H9 (cell line): ENCODE measurements around the gene MOGAT2. TPM values are rescaled to one million over a fixed set of nuclear protein-coding genes. Genes with fewer than 3 reads are reported as not detected.

ENCODE experiments used
- DNase-seq: peaks from one replicate; pipeline ENCODE4 v3.0.0-alpha.2; 2017
- H2AFZ ChIP-seq: one replicate; pipeline ENCODE4 v1.6.1; 2013; ENCODE audit warnings: mild to moderate bottlenecking, low read length, control low read depth, moderate library complexity
- H2AK5ac ChIP-seq: 2 replicates; pipeline ENCODE4 v1.6.1; 2013; ENCODE audit warnings: low read length, control low read depth, mixed read lengths; ENCODE audit not compliant: insufficient read length
- H2BK120ac ChIP-seq: one replicate; pipeline ENCODE4 v1.6.1; 2013; ENCODE audit warnings: low read depth, mild to moderate bottlenecking, low read length, control low read depth, inconsistent platforms; ENCODE audit not compliant: poor library complexity, severe bottlenecking
- H2BK12ac ChIP-seq: 2 replicates; pipeline ENCODE4 v1.6.1; 2013; ENCODE audit warnings: low read length, control low read depth, mixed read lengths, low read depth; ENCODE audit not compliant: insufficient read length
- H2BK15ac ChIP-seq: 2 replicates; pipeline ENCODE4 v1.6.1; 2013; ENCODE audit warnings: low read depth, low read length, control low read depth
- H2BK20ac ChIP-seq: one replicate; pipeline ENCODE4 v1.6.1; 2013; ENCODE audit warnings: low read depth, mild to moderate bottlenecking, low read length, control low read depth, inconsistent platforms; ENCODE audit not compliant: poor library complexity, severe bottlenecking
- H2BK5ac ChIP-seq: 2 replicates; pipeline ENCODE4 v1.6.1; 2013; ENCODE audit warnings: low read length, control low read depth, mixed read lengths; ENCODE audit not compliant: insufficient read length
- H3K14ac ChIP-seq: 2 replicates; pipeline ENCODE4 v1.6.1; 2013; ENCODE audit warnings: low read length, control low read depth; ENCODE audit not compliant: insufficient read depth
- H3K18ac ChIP-seq: 2 replicates; pipeline ENCODE4 v1.6.1; 2013; ENCODE audit warnings: low read depth, mild to moderate bottlenecking, mixed read lengths, low read length, control low read depth; ENCODE audit not compliant: insufficient read length
- H3K23ac ChIP-seq: 2 replicates; pipeline ENCODE4 v1.6.1; 2013; ENCODE audit warnings: low read length, control low read depth, mixed read lengths, low read depth; ENCODE audit not compliant: insufficient read length
- H3K23me2 ChIP-seq: 2 replicates; pipeline ENCODE4 v1.6.1; 2013; ENCODE audit warnings: low read depth, mild to moderate bottlenecking, mixed read lengths, low read length, control low read depth; ENCODE audit not compliant: insufficient read length, poor library complexity, severe bottlenecking
- H3K27ac ChIP-seq: 2 replicates; pipeline ENCODE4 v1.5.1; 2013; ENCODE audit warnings: low read length, control low read depth, mixed read lengths, low read depth; ENCODE audit not compliant: insufficient read length
- H3K27me3 ChIP-seq: 2 replicates; pipeline ENCODE4 v1.6.1; 2013; ENCODE audit warnings: low read length, control low read depth, inconsistent platforms; ENCODE audit not compliant: insufficient read depth
- H3K4ac ChIP-seq: 2 replicates; pipeline ENCODE4 v1.6.1; 2013; ENCODE audit warnings: low read depth, mild to moderate bottlenecking, control low read depth, inconsistent platforms, low read length, moderate library complexity
- H3K4me1 ChIP-seq: 2 replicates; pipeline ENCODE4 v1.6.1; 2013; ENCODE audit warnings: low read length, control low read depth, inconsistent platforms; ENCODE audit not compliant: insufficient read depth
- H3K4me2 ChIP-seq: 2 replicates; pipeline ENCODE4 v1.6.1; 2013; ENCODE audit warnings: low read length, control low read depth, mixed read lengths; ENCODE audit not compliant: insufficient read length, insufficient read depth
- H3K56ac ChIP-seq: 2 replicates; pipeline ENCODE4 v1.6.1; 2013; ENCODE audit warnings: low read depth, mild to moderate bottlenecking, mixed read lengths, low read length, control low read depth; ENCODE audit not compliant: insufficient read length
- H3K79me1 ChIP-seq: 2 replicates; pipeline ENCODE4 v1.6.1; 2013; ENCODE audit warnings: low read depth, mild to moderate bottlenecking, moderate library complexity, low read length, control low read depth, inconsistent platforms; ENCODE audit not compliant: insufficient read depth, poor library complexity, severe bottlenecking
- H3K79me2 ChIP-seq: 2 replicates; pipeline ENCODE4 v1.6.1; 2013; ENCODE audit warnings: low read length, control low read depth, inconsistent platforms; ENCODE audit not compliant: insufficient read depth
- H3K9ac ChIP-seq: 2 replicates; pipeline ENCODE4 v1.6.1; 2013; ENCODE audit warnings: low read length, control low read depth, mixed read lengths; ENCODE audit not compliant: insufficient read length; ENCODE audit errors: extremely low read depth
- H3K9me3 ChIP-seq: one replicate; pipeline ENCODE4 v1.6.1; 2013; ENCODE audit warnings: low read depth, low read length, inconsistent platforms; ENCODE audit not compliant: control insufficient read depth
- H3T11ph ChIP-seq: one replicate; pipeline ENCODE4 v1.6.1; 2013; ENCODE audit warnings: mild to moderate bottlenecking, low read length, control low read depth, inconsistent platforms
- H4K20me1 ChIP-seq: one replicate; pipeline ENCODE4 v1.6.1; 2013; ENCODE audit not compliant: control insufficient read depth, insufficient read length, insufficient read depth
- H4K5ac ChIP-seq: 2 replicates; pipeline ENCODE4 v1.6.1; 2013; ENCODE audit warnings: low read depth, mild to moderate bottlenecking, mixed read lengths, low read length, control low read depth; ENCODE audit not compliant: insufficient read length
- H4K8ac ChIP-seq: replicated peaks from 2 replicates; pipeline ENCODE4 v1.6.1; 2013; ENCODE audit warnings: low read length, control low read depth, mixed read lengths, low read depth; ENCODE audit not compliant: insufficient read length
- H4K91ac ChIP-seq: 2 replicates; pipeline ENCODE4 v1.6.1; 2013; ENCODE audit warnings: low read depth, mild to moderate bottlenecking, moderate library complexity, mixed read lengths, low read length, control low read depth; ENCODE audit not compliant: insufficient read length
- H3K27ac Mint-ChIP-seq, 3 experiments: 2 replicates in 2 of 3; 3 replicates in 1 of 3; pipeline ENCODE4 v1.8.0; 2020 to 2021; ENCODE audit warnings: mixed read lengths in 3 of 3, mild to moderate bottlenecking in 1 of 3, moderate library complexity in 1 of 3
- H3K27me3 Mint-ChIP-seq: 2 replicates; pipeline ENCODE4 v1.8.0; 2021; ENCODE audit warnings: low read depth, mild to moderate bottlenecking, moderate library complexity, mixed read lengths
- H3K36me3 Mint-ChIP-seq, 3 experiments: 2 replicates in 2 of 3; 3 replicates in 1 of 3; pipeline ENCODE4 v1.8.0; 2020 to 2021; ENCODE audit warnings: low read depth in 3 of 3, mixed read lengths in 3 of 3; ENCODE audit not compliant: insufficient read depth in 1 of 3
- H3K4me1 Mint-ChIP-seq, 2 experiments: 2 replicates each; pipeline ENCODE4 v1.8.0; 2020; ENCODE audit warnings: mixed read lengths in 2 of 2
- H3K4me3 Mint-ChIP-seq, 2 experiments: 2 replicates in 1 of 2; 3 replicates in 1 of 2; pipeline ENCODE4 v1.8.0; 2020 to 2021; ENCODE audit warnings: mild to moderate bottlenecking in 2 of 2, mixed read lengths in 2 of 2, moderate library complexity in 1 of 2
- H3K9me3 Mint-ChIP-seq, 2 experiments: 2 replicates in 1 of 2; 3 replicates in 1 of 2; pipeline ENCODE4 v1.8.0; 2020; ENCODE audit warnings: mild to moderate bottlenecking in 2 of 2, mixed read lengths in 2 of 2, moderate library complexity in 1 of 2
- CTCF ChIP-seq: fragments of 200-600 bp; sonication (generic); conservative IDR thresholded peaks from 3 replicates; pipeline ENCODE4 v1.8.0; 2021; ENCODE audit warnings: antibody characterized with exemption, mild to moderate bottlenecking
- WGBS: extraction: QIAGEN DNeasy Blood & Tissue Kit; methylation state at CpG from one replicate; pipeline ENCODE4 v1.1.7; 2013; ENCODE audit warnings: missing lambda C conversion rate, low lambda C conversion rate, mixed read lengths; ENCODE audit not compliant: insufficient read length; ENCODE audit errors: extremely low coverage; 5-methylcytosine and 5-hydroxymethylcytosine counted together
- total RNA-seq: library from RNA; stranded (reverse); gene quantifications from 2 replicates; pipeline ENCODE4 v1.2.1, GENCODE V29; 2021

MOGAT2 gene
- total RNA-seq, 1 experiment from 2014 or later, result not detected

GRCh38 chr11:75768112-75768908 lies 50.7 kb downstream of the MOGAT2 start, which contains the start of gene DGAT2:
Gene DGAT2, plus strand, starts transcription at chr11:75768778. Its CDS starts 214 bp downstream, at chr11:75768992.
- no peak within 1 kb of the TSS for H4K5ac ChIP-seq
- no peak within 1 kb of the TSS for H2AK5ac ChIP-seq
- H3K18ac ChIP-seq, result peak within 1 kb of the TSS; percentile 97
- H2BK5ac ChIP-seq, result no peak within 1 kb of the TSS
- no peak within 1 kb of the TSS for H3K56ac ChIP-seq
- Mint-ChIP-seq H3K4me3 (peak within 1 kb of the TSS; percentile 46 to 75), H3K9me3 (peaks cover 0 to 7% of the 10 kb centered on the region in 2 experiments; a peak in 2 of 5 replicates), H3K36me3 (no peaks in the 10 kb centered on the region; a peak in 1 of 7 replicates), H3K4me1 (peaks cover 26 to 29% of the 10 kb centered on the region in 2 experiments), H3K27me3 (peaks cover 90% of the 10 kb centered on the region), H3K27ac (peak within 1 kb of the TSS in 1 of 3 experiments; percentile 11; a peak in 1 of 7 replicates)
- H3K4ac ChIP-seq, result no peak within 1 kb of the TSS
- no peak within 1 kb of the TSS for H3K27ac ChIP-seq
- H2AFZ ChIP-seq, result no peak within 1 kb of the TSS
- no peaks in the 10 kb centered on the region for H3K9me3 ChIP-seq
- no peak within 1 kb of the TSS for H2BK20ac ChIP-seq
- no peaks in the 10 kb centered on the region for H3K4me1 ChIP-seq
- peak; percentile 71 for DNase-seq
- H4K8ac ChIP-seq, result no peak within 1 kb of the TSS
- H3T11ph ChIP-seq, result no peak within 1 kb of the TSS
- peak within 1 kb of the TSS; percentile 72 for H3K4me2 ChIP-seq
- TF ChIP-seq CTCF, result peak; percentile 43
- H3K27me3 ChIP-seq, result peaks cover 17% of the 10 kb centered on the region; the same call in 1 of the 2 replicates
- no peak within 1 kb of the TSS for H2BK120ac ChIP-seq
- H3K79me2 ChIP-seq, result no peaks in the 10 kb centered on the region
- H4K91ac ChIP-seq, result no peak within 1 kb of the TSS
- no peak within 1 kb of the TSS for H2BK12ac ChIP-seq
- no peaks in the 10 kb centered on the region for H4K20me1 ChIP-seq
- no CpG with 5 or more reads among the region's 66 CpGs for WGBS
- peaks cover 3% of the 10 kb centered on the region for H3K23me2 ChIP-seq
- no peaks in the 10 kb centered on the region for H3K79me1 ChIP-seq
- peak within 1 kb of the TSS; percentile 64 for H3K9ac ChIP-seq
- H3K14ac ChIP-seq, result peak within 1 kb of the TSS; percentile 99
- no peak within 1 kb of the TSS for H2BK15ac ChIP-seq
- no peak within 1 kb of the TSS for H3K23ac ChIP-seq
